Sigmoid colon (tissue), 7 donors: ENCODE data around the gene SPRY1. TPM values are rescaled to one million over a fixed set of nuclear protein-coding genes. Genes with fewer than 3 reads are reported as not detected.

Experiments
- DNase-seq: peaks from one replicate; pipeline ENCODE4 v3.0.0-alpha.2; 2019
- H3K27ac ChIP-seq, 4 donors: fragments of 200-600 bp; sonication (generic); one replicate each; pipeline ENCODE4 v1.5.1; 2016 to 2019; ENCODE audit warnings: mild to moderate bottlenecking in 1 of 4
- H3K27me3 ChIP-seq, 3 donors: fragments of 200-600 bp; sonication (generic); one replicate each; pipeline ENCODE4 v1.5.1; 2019; ENCODE audit warnings: mild to moderate bottlenecking in 1 of 3
- H3K36me3 ChIP-seq, 4 donors: fragments of 200-600 bp; sonication (generic); one replicate each; pipeline ENCODE4 v1.5.1; 2016 to 2019
- H3K4me1 ChIP-seq, 4 donors: fragments of 200-600 bp; sonication (generic); one replicate each; pipeline ENCODE4 v1.5.1; 2017 to 2019
- H3K4me3 ChIP-seq, 4 donors: fragments of 200-600 bp; sonication (generic); one replicate each; pipeline ENCODE4 v1.5.1; 2017 to 2019; ENCODE audit warnings: mild to moderate bottlenecking in 2 of 4, moderate library complexity in 1 of 4
- H3K9me3 ChIP-seq, 4 donors: fragments of 200-600 bp in 3 of 4; sonication (generic) in 3 of 4; one replicate each; pipeline versions ENCODE4 v1.5.1 to v1.6.1; 2013 to 2019
- CTCF ChIP-seq, 4 experiments: fragments of 450-650 bp in 3 of 4; fragments of 200-600 bp in 1 of 4; IDR thresholded peaks; one replicate each; pipeline ENCODE4 v1.5.1; 2016 to 2019; ENCODE audit warnings: antibody characterized with exemption in 4 of 4, mild to moderate bottlenecking in 3 of 4, moderate library complexity in 2 of 4
- EP300 ChIP-seq, 4 donors: sonication (generic); formaldehyde crosslinking; IDR thresholded peaks; one replicate each; pipeline ENCODE4 v1.6.1; 2017; ENCODE audit warnings: antibody characterized with exemption in 4 of 4
- POLR2A ChIP-seq, 2 donors: fragments of 450-650 bp; IDR thresholded peaks; one replicate each; pipeline ENCODE4 v1.6.1; 2016; ENCODE audit warnings: antibody characterized with exemption in 2 of 2, mild to moderate bottlenecking in 2 of 2, moderate library complexity in 2 of 2
- POLR2AphosphoS5 ChIP-seq, 4 donors: sonication (generic); formaldehyde crosslinking; IDR thresholded peaks; one replicate each; pipeline ENCODE4 v1.6.1; 2017; ENCODE audit warnings: antibody characterized with exemption in 4 of 4
- WGBS, 2 donors: extraction: QIAGEN DNeasy Blood & Tissue Kit; methylation state at CpG; one replicate each; pipeline ENCODE4 v1.1.7; 2013; 5-methylcytosine and 5-hydroxymethylcytosine counted together
- intact Hi-C: fragments of 100-400 bp; cut with DNase I; formaldehyde crosslinking; loops from one replicate; pipeline ENCODE4 v1.15.1; 2023
- polyA plus RNA-seq, 3 donors: library from polyadenylated mRNA; stranded (reverse); fragments of 200-250 nt; gene quantifications; one replicate each; pipeline ENCODE4 v1.2.3, GENCODE V29; 2013
- total RNA-seq, 4 donors: library from RNA; depleted of rRNA; stranded (reverse); fragments of >200 nt; gene quantifications; one replicate each; pipeline ENCODE4 v1.1.0, GENCODE V29; 2016
- donor health status: healthy with polysubstance abuse.
- donor health status: Bipolar disorder and iron deficiency.
- donor health status: healthy.

SPRY1 gene
- total and polyA plus RNA-seq, 7 donors = 5.5 to 84.4 (median 37.6) TPM

- WGBS, 2 donors = 96 to 99% methylated on average over 3 of the region's 3 CpGs
- Histone ChIP-seq H3K4me1 (no peaks in the 10 kb centered on the region), H3K4me3 (no peak overlapping the region), H3K27ac (no peak overlapping the region), H3K9me3 (peaks cover 0 to 6% (median 3%) of the 10 kb centered on the region in 4 donors), H3K36me3 (no peaks in the 10 kb centered on the region), H3K27me3 (no peaks in the 10 kb centered on the region)
- intact Hi-C loops = no loop called here
- no peak for DNase-seq
- no peak for TF ChIP-seq EP300 (IDR thresholded peaks at IDR 0.05)
- TF ChIP-seq CTCF (IDR thresholded peaks at IDR 0.05) = no peak
- no peak for TF ChIP-seq POLR2AphosphoS5 (IDR thresholded peaks at IDR 0.05)
- TF ChIP-seq POLR2A (IDR thresholded peaks at IDR 0.05) = no peak
Measured at GRCh38 chr4:123430031-123430430, 33.4 kb downstream of the SPRY1 start.

DNA sequence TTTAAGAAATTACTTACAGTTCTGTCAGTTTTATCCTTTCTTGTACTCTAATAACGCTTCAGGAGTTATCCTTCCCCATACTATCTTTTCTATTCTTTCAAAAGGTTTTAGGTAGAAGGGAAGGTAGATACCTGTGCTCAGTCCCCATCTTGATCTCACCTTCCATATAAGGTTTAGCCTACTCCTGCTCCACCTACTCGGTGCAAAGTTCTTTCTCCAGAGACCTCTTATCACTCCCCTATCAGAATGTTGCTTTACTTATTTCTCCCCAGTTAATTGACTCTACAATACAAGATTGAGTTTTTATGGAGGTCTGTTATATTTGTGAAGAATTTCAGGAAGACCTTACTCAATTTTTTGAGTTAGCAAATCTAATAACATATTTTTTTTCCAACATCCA is 33.9 kb downstream of the SPRY1 start:
- WGBS, 2 donors = 79 to 96% methylated on average over 2 of the region's 2 CpGs
- no peaks in the 10 kb centered on the region for H3K4me1 ChIP-seq

GRCh38 chr4:123433573-123433972 is 37.0 kb downstream of the SPRY1 start:
- intact Hi-C loops = no loop called here
- DNase-seq = no peak
- 93 to 95% methylated on average over 7 of the region's 7 CpGs for WGBS, 2 donors
- no peak for TF ChIP-seq POLR2A (IDR thresholded peaks at IDR 0.05)
- no peaks in the 10 kb centered on the region for H3K27me3 ChIP-seq
- H3K27ac ChIP-seq = no peak overlapping the region
- H3K4me1 ChIP-seq = no peaks in the 10 kb centered on the region
- H3K36me3 ChIP-seq = no peaks in the 10 kb centered on the region
- no peak overlapping the region for H3K4me3 ChIP-seq
- no peaks in the 10 kb centered on the region for H3K9me3 ChIP-seq

More for the DNA sequence above, 33.9 kb downstream of the SPRY1 start:
- Histone ChIP-seq H3K4me3 (no peak overlapping the region), H3K27ac (no peak overlapping the region), H3K36me3 (no peaks in the 10 kb centered on the region), H3K9me3 (peaks cover 0 to 6% (median 3%) of the 10 kb centered on the region in 4 donors), H3K27me3 (no peaks in the 10 kb centered on the region)
- intact Hi-C loops = no loop called here
- TF ChIP-seq EP300 (IDR thresholded peaks at IDR 0.05) (no peak), POLR2AphosphoS5 (IDR thresholded peaks at IDR 0.05) (no peak), CTCF (IDR thresholded peaks at IDR 0.05) (no peak), POLR2A (IDR thresholded peaks at IDR 0.05) (no peak)
- no peak for DNase-seq

GRCh38 chr4:123433976-123434375 is 37.4 kb downstream of the SPRY1 start:
- H3K9me3 ChIP-seq = no peaks in the 10 kb centered on the region
- WGBS, 2 donors = 95 to 96% methylated on average over 9 of the region's 9 CpGs
- no peaks in the 10 kb centered on the region for H3K4me1 ChIP-seq
- H3K27ac ChIP-seq = no peak overlapping the region
- H3K4me3 ChIP-seq = no peak overlapping the region
- H3K36me3 ChIP-seq = no peaks in the 10 kb centered on the region
- DNase-seq = no peak
- intact Hi-C loops = no loop called here
- TF ChIP-seq CTCF (IDR thresholded peaks at IDR 0.05) = no peak
- TF ChIP-seq POLR2A (IDR thresholded peaks at IDR 0.05) = no peak
- no peak for TF ChIP-seq EP300 (IDR thresholded peaks at IDR 0.05)
- no peak for TF ChIP-seq POLR2AphosphoS5 (IDR thresholded peaks at IDR 0.05)
- H3K27me3 ChIP-seq = no peaks in the 10 kb centered on the region

DNA sequence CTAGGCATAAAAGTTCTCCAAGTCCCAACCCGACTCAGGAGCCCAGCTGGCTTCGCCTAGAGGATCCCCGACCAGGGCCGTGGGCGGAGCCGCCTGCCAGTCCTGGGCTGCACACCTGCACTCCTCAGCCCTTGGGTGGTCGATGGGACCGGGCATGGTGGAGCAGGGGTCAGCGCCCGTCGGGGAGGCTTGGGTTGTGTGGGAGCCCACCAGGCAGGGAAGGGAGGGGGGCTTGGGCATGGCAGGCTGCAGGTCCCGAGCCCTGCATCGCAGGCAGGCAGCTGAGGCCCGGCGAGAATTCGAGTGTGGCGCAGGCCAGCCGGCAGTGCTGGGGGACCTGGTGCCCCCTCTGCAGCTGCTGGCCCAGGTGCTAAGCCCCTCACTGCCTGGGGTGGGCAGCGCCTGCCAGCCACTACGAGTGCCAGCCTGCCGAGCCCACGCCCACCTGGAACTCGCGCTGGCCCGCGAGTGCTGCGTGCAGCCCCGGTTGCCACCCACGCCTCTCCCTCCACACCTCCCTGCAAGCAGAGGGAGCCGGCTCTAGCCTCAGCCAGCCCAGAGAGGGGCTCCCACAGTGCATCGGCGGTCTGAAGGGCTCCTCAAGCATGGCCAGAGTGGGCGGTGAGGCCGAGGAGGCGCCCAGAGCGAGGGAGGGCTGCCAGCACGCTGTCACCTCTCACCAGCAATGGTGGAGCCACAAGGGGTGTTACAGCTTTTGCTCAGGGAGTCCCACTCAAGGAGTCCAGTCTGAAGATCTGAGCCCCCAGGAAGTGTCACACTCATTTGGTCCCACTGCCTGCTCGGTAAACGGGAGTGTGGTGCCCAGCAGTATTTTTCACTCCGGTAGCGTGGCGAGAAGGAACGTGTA is 38.9 kb downstream of the SPRY1 start:
- intact Hi-C loops = no loop called here
- 96 to 97% methylated on average over 43 of the region's 43 CpGs for WGBS, 2 donors

More for the DNA sequence above, 38.9 kb downstream of the SPRY1 start:
- Histone ChIP-seq H3K9me3 (no peaks in the 10 kb centered on the region), H3K4me1 (no peaks in the 10 kb centered on the region), H3K36me3 (no peaks in the 10 kb centered on the region), H3K4me3 (no peak overlapping the region), H3K27ac (no peak overlapping the region), H3K27me3 (no peaks in the 10 kb centered on the region)
- DNase-seq = no peak
- TF ChIP-seq CTCF (IDR thresholded peaks at IDR 0.05) (no peak), POLR2A (IDR thresholded peaks at IDR 0.05) (no peak), EP300 (IDR thresholded peaks at IDR 0.05) (no peak), POLR2AphosphoS5 (IDR thresholded peaks at IDR 0.05) (no peak)
